ENCODE results near the gene KRTAP2-4. TPM values are rescaled to one million over a fixed set of nuclear protein-coding genes. Genes with fewer than 3 reads are reported as not detected.
"Not testable (repeated sequence)": the region's sequence is repeated elsewhere in the genome, so short reads cannot be mapped to it uniquely, and the experiment has no call there.

KRTAP2-4 gene
- total RNA-seq = not detected

- intact Hi-C loops (cut with micrococcal nuclease) = no loop called here
- ChIA-PET CTCF (no interaction called here), POLR2A (no interaction called here)
- H3K27me3 Mint-ChIP-seq = peaks cover 2% of the 10 kb centered on the region
- DNase-seq = no peak
- no peaks in the 10 kb centered on the region for H3K36me3 Mint-ChIP-seq
- H3K27ac Mint-ChIP-seq = no peak within 1 kb of the TSS
- no peak within 1 kb of the TSS for H3K4me3 Mint-ChIP-seq
- no peaks in the 10 kb centered on the region for H3K4me1 Mint-ChIP-seq (ENCODE audit: low read depth)
- no peaks in the 10 kb centered on the region for H3K9me3 Mint-ChIP-seq
Measured at GRCh38 chr17:41065829-41066624, at the start of gene KRTAP2-4. TSS of gene KRTAP2-4 (minus strand) at chr17:41065879. CDS start at chr17:41065845, 34 bp downstream.

GRCh38 chr17:41111151-41111885 is 45.6 kb upstream of the KRTAP2-4 start:
- intact Hi-C loops (cut with micrococcal nuclease) = no loop called here
- Mint-ChIP-seq H3K36me3 (peaks cover 2% of the 10 kb centered on the region), H3K27ac (no peak overlapping the region), H3K4me3 (no peak overlapping the region), H3K4me1 (ENCODE audit: low read depth) (peaks cover 2% of the 10 kb centered on the region), H3K9me3 (peaks cover 8% of the 10 kb centered on the region), H3K27me3 (peaks cover 7% of the 10 kb centered on the region)
- ChIA-PET POLR2A (no interaction called here), CTCF (no interaction called here)
- DNase-seq = no peak

- peaks cover 14% of the 10 kb centered on the region for H3K27me3 Mint-ChIP-seq
- H3K36me3 Mint-ChIP-seq; CTCF ChIA-PET; H3K27ac Mint-ChIP-seq; H3K4me3 Mint-ChIP-seq; H3K9me3 Mint-ChIP-seq; intact Hi-C loops (cut with micrococcal nuclease); DNase-seq; H3K4me1 Mint-ChIP-seq (ENCODE audit: low read depth); POLR2A ChIA-PET: not testable (repeated sequence)
Measured at GRCh38 chr17:41108728-41109386, 43.2 kb upstream of the KRTAP2-4 start.

GRCh38 chr17:41107941-41108450 is 42.3 kb upstream of the KRTAP2-4 start:
- CTCF ChIA-PET = no interaction called here
- no peaks in the 10 kb centered on the region for H3K36me3 Mint-ChIP-seq
- H3K27ac Mint-ChIP-seq = no peak overlapping the region
- intact Hi-C loops (cut with micrococcal nuclease) = no loop called here
- no peak overlapping the region for H3K4me3 Mint-ChIP-seq
- POLR2A ChIA-PET = no interaction called here
- peaks cover 2% of the 10 kb centered on the region for H3K4me1 Mint-ChIP-seq (ENCODE audit: low read depth)
- H3K9me3 Mint-ChIP-seq = peaks cover 6% of the 10 kb centered on the region
- H3K27me3 Mint-ChIP-seq = peaks cover 14% of the 10 kb centered on the region
- DNase-seq = no peak

- H3K27ac Mint-ChIP-seq; DNase-seq; H3K4me1 Mint-ChIP-seq (ENCODE audit: low read depth); POLR2A ChIA-PET; intact Hi-C loops (cut with micrococcal nuclease); H3K4me3 Mint-ChIP-seq; H3K36me3 Mint-ChIP-seq; CTCF ChIA-PET; H3K9me3 Mint-ChIP-seq: not testable (repeated sequence)
- H3K27me3 Mint-ChIP-seq = peaks cover 14% of the 10 kb centered on the region
Measured at GRCh38 chr17:41105347-41105746, 39.7 kb upstream of the KRTAP2-4 start, which contains the start of gene KRTAP4-9. TSS of gene KRTAP4-9 (plus strand) at chr17:41105389. CDS start at chr17:41105389, 0 bp downstream.

GRCh38 chr17:41104386-41105038 is 38.8 kb upstream of the KRTAP2-4 start:
- H3K4me1 Mint-ChIP-seq (ENCODE audit: low read depth); H3K27ac Mint-ChIP-seq; POLR2A ChIA-PET; H3K4me3 Mint-ChIP-seq; CTCF ChIA-PET; H3K9me3 Mint-ChIP-seq; intact Hi-C loops (cut with micrococcal nuclease); H3K36me3 Mint-ChIP-seq; DNase-seq: not testable (repeated sequence)
- peaks cover 15% of the 10 kb centered on the region for H3K27me3 Mint-ChIP-seq

GRCh38 chr17:41103896-41104295 is 38.2 kb upstream of the KRTAP2-4 start:
- Mint-ChIP-seq H3K9me3 (no peaks in the 10 kb centered on the region), H3K27ac (no peak overlapping the region), H3K4me3 (no peak overlapping the region), H3K4me1 (ENCODE audit: low read depth) (peaks cover 6% of the 10 kb centered on the region), H3K27me3 (peaks cover 15% of the 10 kb centered on the region), H3K36me3 (no peaks in the 10 kb centered on the region)
- no peak for DNase-seq
- ChIA-PET CTCF (no interaction called here), POLR2A (no interaction called here)
- intact Hi-C loops (cut with micrococcal nuclease) = no loop called here

GRCh38 chr17:41101586-41102259 is 36.0 kb upstream of the KRTAP2-4 start, which contains the start of gene KRTAP4-16:
TSS of gene KRTAP4-16 (minus strand) at chr17:41102209. CDS start at chr17:41102209, 0 bp downstream.
- Mint-ChIP-seq H3K27ac (no peak within 1 kb of the TSS), H3K36me3 (no peaks in the 10 kb centered on the region), H3K4me1 (ENCODE audit: low read depth) (peaks cover 4% of the 10 kb centered on the region), H3K4me3 (no peak within 1 kb of the TSS), H3K27me3 (peaks cover 14% of the 10 kb centered on the region), H3K9me3 (no peaks in the 10 kb centered on the region)
- intact Hi-C loops (cut with micrococcal nuclease) = no loop called here
- ChIA-PET POLR2A (no interaction called here), CTCF (no interaction called here)
- DNase-seq = no peak

- intact Hi-C loops (cut with micrococcal nuclease); H3K27me3 Mint-ChIP-seq; CTCF ChIA-PET; DNase-seq; POLR2A ChIA-PET; H3K36me3 Mint-ChIP-seq; H3K4me3 Mint-ChIP-seq; H3K9me3 Mint-ChIP-seq; H3K4me1 Mint-ChIP-seq (ENCODE audit: low read depth); H3K27ac Mint-ChIP-seq: not testable (repeated sequence)
Measured at GRCh38 chr17:41099682-41100480, 34.2 kb upstream of the KRTAP2-4 start.

- peaks cover 7% of the 10 kb centered on the region for H3K27me3 Mint-ChIP-seq
Measured at GRCh38 chr17:41098481-41098880, 32.8 kb upstream of the KRTAP2-4 start.

GRCh38 chr17:41098042-41098441 is 32.4 kb upstream of the KRTAP2-4 start, which contains the start of gene KRTAP4-8:
TSS of gene KRTAP4-8 (minus strand) at chr17:41098142. CDS start at chr17:41098084, 58 bp downstream.
- POLR2A ChIA-PET = no interaction called here
- peaks cover 7% of the 10 kb centered on the region for H3K27me3 Mint-ChIP-seq

More at GRCh38 chr17:41098481-41098880, 32.8 kb upstream of the KRTAP2-4 start:
- Mint-ChIP-seq H3K27ac (no peak overlapping the region), H3K4me3 (no peak overlapping the region), H3K9me3 (no peaks in the 10 kb centered on the region), H3K4me1 (ENCODE audit: low read depth) (peaks cover 4% of the 10 kb centered on the region), H3K36me3 (no peaks in the 10 kb centered on the region)
- DNase-seq = no peak
- intact Hi-C loops (cut with micrococcal nuclease) = no loop called here
- CTCF ChIA-PET = interaction anchor here (0.6 kb wide), 1 partner anchor 224 kb away, joined by 3 read pairs; no protein-coding TSS in a partner anchor
- POLR2A ChIA-PET = no interaction called here

More at GRCh38 chr17:41098042-41098441, 32.4 kb upstream of the KRTAP2-4 start, which contains the start of gene KRTAP4-8:
- H3K9me3 Mint-ChIP-seq = peaks cover 1% of the 10 kb centered on the region
- CTCF ChIA-PET = interaction anchor here (0.6 kb wide), 1 partner anchor 20 kb away, joined by 3 read pairs; the partner anchor contains the start of gene KRTAP4-11
- H3K4me3 Mint-ChIP-seq = no peak within 1 kb of the TSS
- H3K4me1 Mint-ChIP-seq (ENCODE audit: low read depth) = peaks cover 4% of the 10 kb centered on the region
- no peak within 1 kb of the TSS for H3K27ac Mint-ChIP-seq
- no peaks in the 10 kb centered on the region for H3K36me3 Mint-ChIP-seq
- intact Hi-C loops (cut with micrococcal nuclease) = no loop called here
- no peak for DNase-seq
